ENCODE results near the gene SERPINA5. TPM values are rescaled to one million over a fixed set of nuclear protein-coding genes. Genes with fewer than 3 reads are reported as not detected.
A peak's percentile ranks its signal among the peaks of the same experiment; 100 is the strongest.

SERPINA5 gene
- total and polyA plus RNA-seq, 2 of the 8 experiments (the other 6 are each of a cell fraction or from before 2014, with no cell fraction given) = 1.8 to 1.9 TPM

GRCh38 chr14:94539181-94539580, 42.0 kb upstream of the SERPINA5 start:
- no peak overlapping the region for H3K23ac ChIP-seq (ENCODE audit: insufficient read length)
- no peak overlapping the region for H4K5ac ChIP-seq (ENCODE audit: insufficient read length, low read depth, low read length)
- H2AFZ ChIP-seq (ENCODE audit: low read length) = no peak overlapping the region
- no peaks in the 10 kb centered on the region for H3K36me3 ChIP-seq (ENCODE audit: control insufficient read depth in 2 of 4, insufficient read depth in 4 of 4, low read length in 3 of 4)
- peaks cover 0 to 2% (median 2%) of the 10 kb centered on the region in 4 experiments; a peak in 4 of 7 replicates for H3K4me1 ChIP-seq (replicated peaks in 1 of 4; ENCODE audit: control insufficient read depth in 3 of 4, insufficient read depth in 4 of 4, low read length in 3 of 4)
- no peak overlapping the region for H2AK5ac ChIP-seq (ENCODE audit: low read depth, low read length)
- no peak overlapping the region for H3K4me2 ChIP-seq (ENCODE audit: insufficient read depth in 1 of 2, low read depth in 2 of 2, low read length in 2 of 2)
- H3K4ac ChIP-seq (replicated peaks; ENCODE audit: insufficient read length, low read depth, low read length) = no peak overlapping the region
- H2BK120ac ChIP-seq (replicated peaks; ENCODE audit: low read depth, low read length) = no peak overlapping the region
- H2BK15ac ChIP-seq (ENCODE audit: low read length) = 0 out of 2 replicates have a peak overlapping the region, but pooled peaks have one; percentile 68
- H3K4me3 ChIP-seq (ENCODE audit: extremely low read depth in 1 of 4, insufficient read depth in 2 of 4, low read depth in 3 of 4, low read length in 4 of 4) = no peak overlapping the region
- H3K9ac ChIP-seq (replicated peaks in 1 of 4; ENCODE audit: extremely low read depth in 1 of 4, low read depth in 3 of 4, low read length in 3 of 4) = no peak overlapping the region
- TF ChIP-seq ASH2L (IDR thresholded peaks at IDR 0.05; ENCODE audit: low read length) (no peak), TBP (IDR thresholded peaks at IDR 0.05; ENCODE audit: low read depth, low read length) (no peak), SRF (IDR thresholded peaks at IDR 0.05; ENCODE audit: low read depth, low read length) (no peak), CBX5 (IDR thresholded peaks at IDR 0.05; ENCODE audit: low read depth, low read length) (no peak), SUZ12 (IDR thresholded peaks at IDR 0.05; ENCODE audit: low read length) (no peak), POLR2A (IDR thresholded peaks at IDR 0.05; ENCODE audit: control extremely low read depth in 1 of 2, low read depth in 2 of 2, low read length in 2 of 2) (no peak), SP1 (IDR thresholded peaks at IDR 0.05; ENCODE audit: low read depth, low read length) (no peak), SIN3A (conservative IDR thresholded peaks at IDR 0.05 in 1 of 2, IDR thresholded peaks at IDR 0.05 in 1 of 2; ENCODE audit: low read depth in 1 of 2, low read length in 2 of 2) (no peak), TEAD4 (IDR thresholded peaks at IDR 0.05; ENCODE audit: low read depth, low read length) (no peak)
- no peak overlapping the region for H4K8ac ChIP-seq (ENCODE audit: extremely low read depth, insufficient read depth, low read length)
- no peak overlapping the region for H2BK20ac ChIP-seq (ENCODE audit: low read length)
- no peak overlapping the region for H2BK12ac ChIP-seq (ENCODE audit: low read depth, low read length)
- CTCF ChIA-PET (ENCODE audit: partially characterized antibody) = interaction anchor here (0.6 to 7.8 kb wide), 9 partner anchors 11 to 359 kb away, joined by 3 to 56 read pairs (median 3); no protein-coding TSS in a partner anchor
- peaks cover 0 to 3% (median 0%) of the 10 kb centered on the region in 4 experiments; a peak in 1 of 7 replicates for H3K27me3 ChIP-seq (replicated peaks in 1 of 4; ENCODE audit: control insufficient read depth in 3 of 4, extremely low read depth in 1 of 4, insufficient read depth in 3 of 4, low read length in 3 of 4)
- H3K79me2 ChIP-seq (ENCODE audit: control insufficient read depth in 1 of 2, insufficient read depth in 2 of 2, low read length in 2 of 2) = no peaks in the 10 kb centered on the region
- H3K14ac ChIP-seq (ENCODE audit: insufficient read length) = no peak overlapping the region
- no peaks in the 10 kb centered on the region for H3K23me2 ChIP-seq (ENCODE audit: low read depth, low read length)
- POLR2A ChIA-PET (ENCODE audit: partially characterized antibody) = no interaction called here
- H4K20me1 ChIP-seq (replicated peaks in 1 of 2; ENCODE audit: control insufficient read depth in 1 of 2, insufficient read depth in 2 of 2, low read length in 2 of 2) = no peaks in the 10 kb centered on the region
- no peaks in the 10 kb centered on the region for H3K79me1 ChIP-seq (ENCODE audit: low read depth, low read length)
- FAIRE-seq (no peak), DNase-seq (ENCODE audit: low read depth in 1 of 2, low spot score in 2 of 2) (no peak)
- WGBS, 2 experiments (ENCODE audit: extremely low coverage in 1 of 2, insufficient coverage in 1 of 2, insufficient read length in 1 of 2, insufficient replicate concordance in 2 of 2, low coverage in 1 of 2, low lambda C conversion rate in 2 of 2, missing lambda C conversion rate in 1 of 2) = 94% methylated on average over 7 of the region's 7 CpGs; no CpG with 5 or more reads in 1 of the 2 experiments
- no peaks in the 10 kb centered on the region for H3K9me3 ChIP-seq (ENCODE audit: insufficient read depth in 2 of 2, low read depth in 1 of 2, low read length in 1 of 2)
- no peak overlapping the region for H3K56ac ChIP-seq (replicated peaks; ENCODE audit: insufficient read length, low read depth, low read length)
- no peak overlapping the region for H3K18ac ChIP-seq (ENCODE audit: extremely low read depth, low read length)
- H3K27ac ChIP-seq (ENCODE audit: low read depth, low read length) = no peak overlapping the region
- H2BK5ac ChIP-seq (ENCODE audit: low read depth, low read length) = no peak overlapping the region
- H4K91ac ChIP-seq (replicated peaks; ENCODE audit: insufficient read length, low read length) = no peak overlapping the region

Measured in H1 (cell line).